NCI-H1694 (cell line): ENCODE measurements around the gene ERI3.

ENCODE experiments used
- DNase-seq: peaks from one replicate; lab custom pipeline; 2025; lab: John Stamatoyannopoulos, UW

Gene ERI3

GRCh38 chr1:44262414-44262813, 92.6 kb downstream of the ERI3 start:
- no peak for DNase-seq

GRCh38 chr1:44261962-44262361, 93.1 kb downstream of the ERI3 start:
- no peak for DNase-seq

- DNase-seq = no peak
Measured at GRCh38 chr1:44261171-44261817, 93.8 kb downstream of the ERI3 start.

GRCh38 chr1:44260792-44261170, 94.3 kb downstream of the ERI3 start:
- no peak for DNase-seq

GRCh38 chr1:44259090-44259489, 96.0 kb downstream of the ERI3 start:
- DNase-seq = no peak

- no peak for DNase-seq
Measured at GRCh38 chr1:44256762-44257554, 98.1 kb downstream of the ERI3 start.

- no peak for DNase-seq
Measured at GRCh38 chr1:44254392-44254910, 100.6 kb downstream of the ERI3 start.

GRCh38 chr1:44251989-44252671, 102.9 kb downstream of the ERI3 start:
- no peak for DNase-seq

GRCh38 chr1:44251486-44251885, 103.6 kb downstream of the ERI3 start:
- no peak for DNase-seq

- DNase-seq = no peak
Measured at GRCh38 chr1:44250068-44250781, 104.8 kb downstream of the ERI3 start.

- no peak for DNase-seq
Measured at GRCh38 chr1:44249543-44249942, 105.5 kb downstream of the ERI3 start.

GRCh38 chr1:44246806-44247205, 108.3 kb downstream of the ERI3 start:
- DNase-seq = no peak

- no peak for DNase-seq
Measured at GRCh38 chr1:44244986-44245385, 110.1 kb downstream of the ERI3 start.

- no peak for DNase-seq
Measured at GRCh38 chr1:44243782-44244495, 111.1 kb downstream of the ERI3 start.

- no peak for DNase-seq
Measured at GRCh38 chr1:44242746-44243145, 112.3 kb downstream of the ERI3 start.

- DNase-seq = no peak
Measured at GRCh38 chr1:44240802-44241671, 114.0 kb downstream of the ERI3 start.

- no peak for DNase-seq
Measured at GRCh38 chr1:44239961-44240371, 115.1 kb downstream of the ERI3 start.

GRCh38 chr1:44239331-44239960, 115.6 kb downstream of the ERI3 start:
- no peak for DNase-seq

GRCh38 chr1:44238660-44239059, 116.4 kb downstream of the ERI3 start:
- DNase-seq = no peak
